GM18508 (cell line): ENCODE data around the gene SMARCA2.

Experiments
- ATAC-seq: cut with Tn5 transposase; IDR thresholded peaks from one replicate; pipeline ENCODE4 v1.9.1; 2021; ENCODE audit warnings: moderate number of reproducible peaks; ENCODE audit not compliant: insufficient read depth, unreplicated experiment

The SMARCA2 gene

GRCh38 chr9:2086116-2086515 lies 71.0 kb downstream of the SMARCA2 start:
- ATAC-seq: no peak

GRCh38 chr9:2086971-2087370 lies 71.8 kb downstream of the SMARCA2 start:
- ATAC-seq: peak; percentile 56

- ATAC-seq: peak; percentile 84
These were observed 72.6 kb downstream of the SMARCA2 start for GRCh38 chr9:2087500-2088313.

- ATAC-seq: no peak
These were observed 78.9 kb downstream of the SMARCA2 start for GRCh38 chr9:2093920-2094597.

GRCh38 chr9:2096376-2096970 lies 81.3 kb downstream of the SMARCA2 start:
- no peak for ATAC-seq

GRCh38 chr9:2106666-2107065 lies 91.5 kb downstream of the SMARCA2 start:
- no peak for ATAC-seq

- no peak for ATAC-seq
These were observed 92.8 kb downstream of the SMARCA2 start for GRCh38 chr9:2107906-2108451.

GRCh38 chr9:2109069-2109650 lies 94.0 kb downstream of the SMARCA2 start:
- no peak for ATAC-seq

GRCh38 chr9:2110036-2110435 lies 94.9 kb downstream of the SMARCA2 start:
- ATAC-seq: no peak

GRCh38 chr9:2116073-2116472 lies 100.9 kb downstream of the SMARCA2 start:
- no peak for ATAC-seq

- no peak for ATAC-seq
These were observed 102.4 kb downstream of the SMARCA2 start for GRCh38 chr9:2117527-2117926.

- ATAC-seq: no peak
These were observed 104.4 kb downstream of the SMARCA2 start for GRCh38 chr9:2119566-2119965.

GRCh38 chr9:2120926-2121689 lies 106.0 kb downstream of the SMARCA2 start:
- no peak for ATAC-seq

- no peak for ATAC-seq
These were observed 107.2 kb downstream of the SMARCA2 start for GRCh38 chr9:2122299-2122698.

- ATAC-seq: peak; percentile 81
These were observed 110.8 kb downstream of the SMARCA2 start for GRCh38 chr9:2125906-2126305.

- ATAC-seq: no peak
These were observed 111.2 kb downstream of the SMARCA2 start for GRCh38 chr9:2126331-2126803.

GRCh38 chr9:2127486-2127885 lies 112.3 kb downstream of the SMARCA2 start:
- no peak for ATAC-seq

- no peak for ATAC-seq
These were observed 113.0 kb downstream of the SMARCA2 start for GRCh38 chr9:2128141-2128540.

GRCh38 chr9:2128618-2129017 lies 113.5 kb downstream of the SMARCA2 start:
- no peak for ATAC-seq

GRCh38 chr9:2130941-2131340 lies 115.8 kb downstream of the SMARCA2 start:
- no peak for ATAC-seq
